ENCODE measurements around the gene EPYC. TPM values are rescaled to one million over a fixed set of nuclear protein-coding genes. Genes with fewer than 3 reads are reported as not detected.

EPYC gene
- total and polyA plus RNA-seq, 4 donors = not detected

DNA sequence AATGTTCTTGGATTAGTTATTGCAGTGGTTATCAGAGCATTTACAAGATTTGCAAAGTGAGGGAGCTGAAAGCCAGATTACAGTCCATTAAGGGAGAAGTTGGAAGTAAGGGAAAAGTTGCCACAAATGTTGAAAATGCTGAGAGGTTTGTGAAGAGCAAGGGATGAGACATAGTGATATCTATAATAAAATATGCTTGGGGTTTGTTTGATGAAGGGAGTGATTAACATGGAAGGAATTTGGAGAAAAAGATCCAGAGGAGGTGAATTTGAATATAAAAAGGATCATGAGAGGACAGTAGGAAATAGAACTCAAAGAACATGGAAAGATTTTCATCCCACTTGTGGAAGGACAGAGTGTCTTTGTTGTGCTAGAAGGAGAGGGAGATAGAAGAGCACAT, 30.5 kb downstream of the EPYC start:
- no peak overlapping the region for H3K4me3 ChIP-seq (ENCODE audit: low read depth in 1 of 3, low read length in 3 of 3)
- DNase-seq (ENCODE audit: low spot score) = no peak
- no peaks in the 10 kb centered on the region for H3K27me3 ChIP-seq (ENCODE audit: control insufficient read depth in 4 of 4, insufficient read depth in 4 of 4, low read length in 3 of 4)
- H3K4me1 ChIP-seq (ENCODE audit: control insufficient read depth in 4 of 4, insufficient read depth in 4 of 4, low read length in 3 of 4) = no peaks in the 10 kb centered on the region
- TF ChIP-seq JUND (IDR thresholded peaks at IDR 0.05) (no peak), YY1 (IDR thresholded peaks at IDR 0.05) (no peak), GABPA (IDR thresholded peaks at IDR 0.05 in 1 of 2, conservative IDR thresholded peaks at IDR 0.05 in 1 of 2) (no peak), TAF1 (conservative IDR thresholded peaks at IDR 0.05) (no peak), HNF4A (conservative IDR thresholded peaks at IDR 0.05) (no peak), SP1 (IDR thresholded peaks at IDR 0.05) (no peak), HNF4G (IDR thresholded peaks at IDR 0.05) (no peak), RAD21 (IDR thresholded peaks at IDR 0.05) (no peak), NR2F2 (IDR thresholded peaks at IDR 0.05) (no peak), FOXA1 (IDR thresholded peaks at IDR 0.05) (no peak), FOXA2 (IDR thresholded peaks at IDR 0.05) (no peak), EGR1 (IDR thresholded peaks at IDR 0.05; ENCODE audit: low read depth in 2 of 2) (no peak), RXRA (IDR thresholded peaks at IDR 0.05) (no peak)
- TF ChIP-seq, protein P1, sequence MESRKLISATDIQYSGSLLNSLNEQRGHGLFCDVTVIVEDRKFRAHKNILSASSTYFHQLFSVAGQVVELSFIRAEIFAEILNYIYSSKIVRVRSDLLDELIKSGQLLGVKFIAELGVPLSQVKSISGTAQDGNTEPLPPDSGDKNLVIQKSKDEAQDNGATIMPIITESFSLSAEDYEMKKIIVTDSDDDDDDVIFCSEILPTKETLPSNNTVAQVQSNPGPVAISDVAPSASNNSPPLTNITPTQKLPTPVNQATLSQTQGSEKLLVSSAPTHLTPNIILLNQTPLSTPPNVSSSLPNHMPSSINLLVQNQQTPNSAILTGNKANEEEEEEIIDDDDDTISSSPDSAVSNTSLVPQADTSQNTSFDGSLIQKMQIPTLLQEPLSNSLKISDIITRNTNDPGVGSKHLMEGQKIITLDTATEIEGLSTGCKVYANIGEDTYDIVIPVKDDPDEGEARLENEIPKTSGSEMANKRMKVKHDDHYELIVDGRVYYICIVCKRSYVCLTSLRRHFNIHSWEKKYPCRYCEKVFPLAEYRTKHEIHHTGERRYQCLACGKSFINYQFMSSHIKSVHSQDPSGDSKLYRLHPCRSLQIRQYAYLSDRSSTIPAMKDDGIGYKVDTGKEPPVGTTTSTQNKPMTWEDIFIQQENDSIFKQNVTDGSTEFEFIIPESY (IDR thresholded peaks at IDR 0.05) = no peak
- TF ChIP-seq, protein P2, sequence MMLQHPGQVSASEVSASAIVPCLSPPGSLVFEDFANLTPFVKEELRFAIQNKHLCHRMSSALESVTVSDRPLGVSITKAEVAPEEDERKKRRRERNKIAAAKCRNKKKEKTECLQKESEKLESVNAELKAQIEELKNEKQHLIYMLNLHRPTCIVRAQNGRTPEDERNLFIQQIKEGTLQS (IDR thresholded peaks at IDR 0.05) = no peak
- TF ChIP-seq, protein P3, sequence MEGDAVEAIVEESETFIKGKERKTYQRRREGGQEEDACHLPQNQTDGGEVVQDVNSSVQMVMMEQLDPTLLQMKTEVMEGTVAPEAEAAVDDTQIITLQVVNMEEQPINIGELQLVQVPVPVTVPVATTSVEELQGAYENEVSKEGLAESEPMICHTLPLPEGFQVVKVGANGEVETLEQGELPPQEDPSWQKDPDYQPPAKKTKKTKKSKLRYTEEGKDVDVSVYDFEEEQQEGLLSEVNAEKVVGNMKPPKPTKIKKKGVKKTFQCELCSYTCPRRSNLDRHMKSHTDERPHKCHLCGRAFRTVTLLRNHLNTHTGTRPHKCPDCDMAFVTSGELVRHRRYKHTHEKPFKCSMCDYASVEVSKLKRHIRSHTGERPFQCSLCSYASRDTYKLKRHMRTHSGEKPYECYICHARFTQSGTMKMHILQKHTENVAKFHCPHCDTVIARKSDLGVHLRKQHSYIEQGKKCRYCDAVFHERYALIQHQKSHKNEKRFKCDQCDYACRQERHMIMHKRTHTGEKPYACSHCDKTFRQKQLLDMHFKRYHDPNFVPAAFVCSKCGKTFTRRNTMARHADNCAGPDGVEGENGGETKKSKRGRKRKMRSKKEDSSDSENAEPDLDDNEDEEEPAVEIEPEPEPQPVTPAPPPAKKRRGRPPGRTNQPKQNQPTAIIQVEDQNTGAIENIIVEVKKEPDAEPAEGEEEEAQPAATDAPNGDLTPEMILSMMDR (IDR thresholded peaks at IDR 0.05; ENCODE audit: low read depth, low read length, missing input control) = no peak
- TF ChIP-seq, protein P4, sequence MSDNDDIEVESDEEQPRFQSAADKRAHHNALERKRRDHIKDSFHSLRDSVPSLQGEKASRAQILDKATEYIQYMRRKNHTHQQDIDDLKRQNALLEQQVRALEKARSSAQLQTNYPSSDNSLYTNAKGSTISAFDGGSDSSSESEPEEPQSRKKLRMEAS (IDR thresholded peaks at IDR 0.05) = no peak
- TF ChIP-seq, protein P5, sequence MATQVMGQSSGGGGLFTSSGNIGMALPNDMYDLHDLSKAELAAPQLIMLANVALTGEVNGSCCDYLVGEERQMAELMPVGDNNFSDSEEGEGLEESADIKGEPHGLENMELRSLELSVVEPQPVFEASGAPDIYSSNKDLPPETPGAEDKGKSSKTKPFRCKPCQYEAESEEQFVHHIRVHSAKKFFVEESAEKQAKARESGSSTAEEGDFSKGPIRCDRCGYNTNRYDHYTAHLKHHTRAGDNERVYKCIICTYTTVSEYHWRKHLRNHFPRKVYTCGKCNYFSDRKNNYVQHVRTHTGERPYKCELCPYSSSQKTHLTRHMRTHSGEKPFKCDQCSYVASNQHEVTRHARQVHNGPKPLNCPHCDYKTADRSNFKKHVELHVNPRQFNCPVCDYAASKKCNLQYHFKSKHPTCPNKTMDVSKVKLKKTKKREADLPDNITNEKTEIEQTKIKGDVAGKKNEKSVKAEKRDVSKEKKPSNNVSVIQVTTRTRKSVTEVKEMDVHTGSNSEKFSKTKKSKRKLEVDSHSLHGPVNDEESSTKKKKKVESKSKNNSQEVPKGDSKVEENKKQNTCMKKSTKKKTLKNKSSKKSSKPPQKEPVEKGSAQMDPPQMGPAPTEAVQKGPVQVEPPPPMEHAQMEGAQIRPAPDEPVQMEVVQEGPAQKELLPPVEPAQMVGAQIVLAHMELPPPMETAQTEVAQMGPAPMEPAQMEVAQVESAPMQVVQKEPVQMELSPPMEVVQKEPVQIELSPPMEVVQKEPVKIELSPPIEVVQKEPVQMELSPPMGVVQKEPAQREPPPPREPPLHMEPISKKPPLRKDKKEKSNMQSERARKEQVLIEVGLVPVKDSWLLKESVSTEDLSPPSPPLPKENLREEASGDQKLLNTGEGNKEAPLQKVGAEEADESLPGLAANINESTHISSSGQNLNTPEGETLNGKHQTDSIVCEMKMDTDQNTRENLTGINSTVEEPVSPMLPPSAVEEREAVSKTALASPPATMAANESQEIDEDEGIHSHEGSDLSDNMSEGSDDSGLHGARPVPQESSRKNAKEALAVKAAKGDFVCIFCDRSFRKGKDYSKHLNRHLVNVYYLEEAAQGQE (IDR thresholded peaks at IDR 0.05) = no peak
- H3K27ac ChIP-seq (ENCODE audit: low read depth in 1 of 2, low read length in 2 of 2) = no peak overlapping the region
- H3K9me3 ChIP-seq (ENCODE audit: control insufficient read depth in 4 of 4, low read length in 3 of 4) = no peaks in the 10 kb centered on the region
- H3K36me3 ChIP-seq (ENCODE audit: control insufficient read depth in 4 of 4, insufficient read depth in 3 of 4, low read depth in 1 of 4, low read length in 3 of 4) = no peaks in the 10 kb centered on the region
- H3K9ac ChIP-seq (ENCODE audit: low read depth in 1 of 2, low read length in 2 of 2) = no peak overlapping the region

All from liver (tissue), 9 donors.